GM18861 (cell line): ENCODE measurements around the gene C17orf67.

Experiments used
- ATAC-seq: cut with Tn5 transposase; IDR thresholded peaks from one replicate; pipeline ENCODE4 v1.9.1; 2021; ENCODE audit not compliant: unreplicated experiment

Gene C17orf67

DNA sequence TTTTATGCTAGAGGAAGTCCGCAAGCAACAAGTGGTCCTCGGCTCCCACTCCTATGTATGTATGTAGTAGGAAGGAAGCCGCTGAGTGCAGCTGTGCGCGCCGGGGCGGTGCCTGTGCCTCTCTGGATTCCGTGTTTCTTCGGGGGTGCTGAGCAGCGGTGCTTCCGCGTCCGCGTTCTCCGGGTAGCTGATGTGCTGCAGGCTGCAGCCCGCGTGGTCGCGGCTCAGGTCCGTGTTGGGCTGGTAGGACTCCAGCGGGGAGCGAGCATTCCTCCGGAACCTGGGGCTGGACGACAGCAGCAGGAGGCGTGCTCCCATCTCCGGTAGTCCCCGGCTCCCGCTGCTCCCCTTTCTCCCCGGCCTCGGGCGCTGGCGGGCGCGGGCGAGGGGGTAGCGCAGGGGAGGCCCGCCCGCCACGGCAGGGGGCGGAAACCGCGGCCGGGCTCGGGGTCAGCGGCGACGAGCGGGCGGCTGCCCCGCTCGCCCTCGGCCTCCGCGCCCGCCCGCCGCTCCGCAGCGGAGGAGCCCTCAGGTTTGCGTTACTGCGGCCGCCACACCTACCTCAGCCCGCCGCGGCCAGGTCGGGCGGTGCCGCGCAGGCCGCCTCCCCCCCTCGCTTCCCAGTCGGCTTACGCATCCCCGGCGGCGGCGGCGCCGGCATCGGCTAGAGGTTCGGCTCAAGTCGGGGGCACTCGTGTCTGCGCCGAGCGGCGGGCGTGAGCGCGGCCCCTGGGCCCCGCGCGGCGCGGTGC is 487 bp downstream of the C17orf67 start:
- ATAC-seq: peak; percentile 32

DNA sequence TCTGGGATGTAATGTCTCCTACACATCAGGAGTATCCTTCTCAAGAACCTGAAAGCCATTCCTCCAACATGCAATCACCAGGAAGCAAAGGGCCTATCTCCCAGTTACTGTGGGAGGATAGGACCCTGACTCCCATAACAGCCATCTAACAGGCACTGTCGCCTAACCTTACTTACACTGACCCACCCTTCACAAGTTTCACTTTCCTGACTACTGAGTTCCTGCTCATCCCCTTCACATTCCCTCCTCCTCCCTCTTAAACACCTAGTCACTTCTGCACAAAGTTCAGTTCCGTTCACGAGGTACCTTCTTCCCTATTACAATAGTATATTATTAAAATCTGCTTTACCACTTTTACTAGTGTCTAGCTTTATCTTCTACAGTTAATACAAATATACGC is 1.3 kb downstream of the C17orf67 start:
- no peak for ATAC-seq

GRCh38 chr17:56831369-56832095 is 2.2 kb downstream of the C17orf67 start:
- no peak for ATAC-seq

GRCh38 chr17:56830726-56831368 is 2.9 kb downstream of the C17orf67 start:
- ATAC-seq: no peak

- no peak for ATAC-seq
Measured at GRCh38 chr17:56826611-56827414, 6.9 kb downstream of the C17orf67 start.

- no peak for ATAC-seq
Measured at GRCh38 chr17:56824503-56824902, 9.2 kb downstream of the C17orf67 start.

GRCh38 chr17:56823848-56824247 is 9.9 kb downstream of the C17orf67 start:
- no peak for ATAC-seq

GRCh38 chr17:56822725-56823124 is 11.0 kb downstream of the C17orf67 start:
- no peak for ATAC-seq

DNA sequence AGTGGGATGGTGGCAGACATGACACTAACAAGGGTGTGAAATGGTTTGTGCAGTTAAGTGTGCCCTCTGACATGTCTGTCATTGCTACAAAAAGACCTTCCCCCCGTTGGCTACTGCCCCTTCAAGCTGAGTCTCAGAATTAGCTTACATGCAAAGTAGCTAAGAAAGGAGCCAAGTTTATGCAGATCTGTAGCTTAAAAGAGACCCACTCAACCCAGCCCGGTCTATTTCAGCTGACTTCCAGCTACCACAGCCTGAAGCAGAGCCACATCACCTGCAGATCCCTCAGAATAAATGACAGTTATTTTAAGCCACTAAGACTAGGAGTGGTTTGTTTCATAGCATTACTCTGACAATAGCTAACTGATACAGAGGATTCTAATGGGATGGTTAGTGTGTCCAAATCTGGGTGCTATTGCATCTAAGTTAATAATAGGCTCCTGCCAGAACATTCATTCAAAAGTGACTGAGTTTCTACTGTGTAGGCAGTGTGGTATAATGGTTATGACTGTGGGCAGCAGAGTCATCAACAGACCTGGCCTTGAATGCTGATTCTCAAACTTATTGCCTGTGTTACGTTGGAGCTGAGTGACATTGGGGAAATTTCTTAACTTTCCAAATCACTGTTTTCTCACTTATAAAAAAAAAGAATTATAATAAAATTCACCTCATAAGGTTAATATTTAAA is 11.7 kb downstream of the C17orf67 start:
- ATAC-seq: no peak

DNA sequence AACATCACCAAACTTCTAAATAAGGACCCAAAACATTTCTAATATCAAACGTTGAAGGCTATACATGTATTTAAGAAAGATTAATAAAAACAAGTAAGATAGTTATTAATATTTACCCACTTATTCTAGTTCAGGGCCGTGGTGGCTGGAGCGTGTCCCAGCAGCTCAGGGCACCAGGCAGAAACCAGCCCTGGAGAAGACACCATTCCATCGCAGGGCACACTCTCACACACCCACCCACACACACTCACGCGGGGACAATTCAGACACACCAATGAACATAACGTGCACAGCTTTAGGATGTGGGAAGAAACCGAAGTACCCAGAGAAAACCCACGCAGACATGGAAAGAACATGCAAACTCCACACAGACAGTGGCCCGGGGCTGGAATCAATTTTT is 13.5 kb downstream of the C17orf67 start:
- ATAC-seq: no peak

DNA sequence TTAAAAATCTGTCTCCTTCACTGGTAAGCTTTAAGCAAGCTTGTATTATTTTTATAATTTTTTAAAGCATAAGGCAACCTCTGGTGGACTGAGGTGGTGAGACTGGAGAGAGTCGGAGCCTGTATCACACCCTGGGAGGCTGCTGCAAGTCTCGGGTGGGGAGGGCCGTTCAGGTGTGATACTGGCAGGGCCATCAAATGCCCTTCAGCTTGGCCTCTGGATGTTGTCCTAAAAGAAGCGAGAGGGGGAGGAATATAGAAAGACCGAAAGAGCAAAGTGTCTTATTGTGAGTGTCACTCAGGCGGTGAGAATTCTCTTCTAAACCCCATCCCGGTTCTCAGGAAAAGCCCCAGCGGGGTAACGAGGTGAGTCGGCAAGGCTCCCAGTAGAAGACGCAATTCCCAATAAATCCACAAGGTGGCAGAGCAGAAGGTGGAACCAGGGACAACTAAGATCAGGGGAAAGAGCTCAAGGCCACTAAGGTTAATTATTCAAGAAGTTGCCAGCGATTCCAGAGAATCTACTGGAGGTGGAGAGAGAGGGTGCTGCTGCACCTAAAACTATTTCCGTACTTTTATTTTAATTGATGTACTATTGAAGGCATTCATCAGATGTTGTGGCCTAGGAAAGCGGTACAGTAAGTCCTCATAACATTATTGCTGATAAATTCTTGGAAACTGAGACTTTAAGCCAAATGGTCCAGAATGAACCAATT is 14.1 kb downstream of the C17orf67 start:
- ATAC-seq: peak; percentile 70

- ATAC-seq: no peak
Measured at GRCh38 chr17:56819030-56819429, 14.7 kb downstream of the C17orf67 start.

- no peak for ATAC-seq
Measured at GRCh38 chr17:56817066-56817465, 16.7 kb downstream of the C17orf67 start.

GRCh38 chr17:56815711-56816110 is 18.0 kb downstream of the C17orf67 start:
- no peak for ATAC-seq

DNA sequence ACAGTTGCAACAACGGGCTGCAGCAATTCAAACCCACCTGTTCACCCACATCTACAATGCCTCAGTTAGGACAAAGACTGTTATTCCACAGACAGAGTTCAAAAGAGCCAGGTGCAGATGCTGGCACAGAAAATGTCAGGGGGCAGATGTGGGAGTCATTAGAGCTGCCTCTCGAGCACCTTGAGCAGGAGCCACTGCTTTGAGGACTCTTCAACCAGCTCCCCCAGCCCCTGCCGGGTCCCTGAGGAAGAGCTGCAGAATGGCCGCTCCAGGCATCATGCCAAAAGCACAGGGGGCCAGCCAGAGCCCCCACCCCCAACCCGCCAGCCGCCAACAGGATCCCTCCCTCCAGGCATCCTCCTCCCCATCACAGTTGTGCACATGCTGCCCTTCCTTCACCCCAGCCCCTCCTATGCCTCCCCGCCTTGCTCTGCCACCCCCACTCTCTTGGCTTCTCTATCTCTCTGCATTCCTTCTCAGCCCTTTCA is 20.8 kb downstream of the C17orf67 start:
- ATAC-seq: no peak

DNA sequence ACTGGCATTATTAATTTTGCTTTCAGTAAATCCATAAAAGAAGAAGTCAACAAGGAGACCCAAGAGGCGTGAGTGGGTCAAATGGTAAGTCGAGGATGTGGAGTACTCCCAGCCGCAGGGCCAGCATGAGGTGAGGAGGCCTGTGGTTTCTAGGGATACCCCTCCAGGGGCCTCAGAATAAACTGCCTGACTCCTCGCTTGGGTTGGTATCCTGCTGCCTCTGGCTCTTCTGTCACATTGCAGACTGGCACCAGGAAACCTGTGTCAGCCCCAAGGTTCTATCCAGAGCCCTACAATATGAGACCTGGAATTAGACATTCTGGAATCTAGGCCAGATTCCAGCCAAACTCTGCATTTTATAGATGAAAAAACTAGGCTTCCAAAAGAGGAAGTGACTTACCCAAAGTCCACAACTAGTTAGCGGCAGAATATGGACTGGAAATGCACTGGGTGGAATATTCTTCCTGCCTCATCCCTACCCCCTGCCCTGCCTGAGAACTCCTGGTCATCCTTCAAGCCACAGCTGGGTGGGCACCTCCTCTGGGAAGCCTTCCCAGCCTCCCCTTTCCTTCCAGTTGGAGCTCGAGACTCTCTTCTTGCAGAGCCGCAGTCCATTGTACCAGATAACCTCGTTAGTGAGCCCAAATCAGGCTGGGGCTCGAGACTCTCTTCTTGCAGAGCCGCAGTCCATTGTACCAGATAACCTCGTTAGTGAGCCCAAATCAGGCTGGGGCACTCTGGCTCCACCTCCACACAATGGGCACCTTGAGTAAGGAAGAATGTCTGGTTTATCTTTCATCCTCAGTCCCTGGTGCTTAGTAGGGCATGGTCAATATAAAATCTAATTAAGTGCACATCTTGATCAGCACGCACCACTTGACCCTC is 22.6 kb downstream of the C17orf67 start:
- ATAC-seq: no peak

- ATAC-seq: no peak
Measured at GRCh38 chr17:56810343-56810742, 23.4 kb downstream of the C17orf67 start.

DNA sequence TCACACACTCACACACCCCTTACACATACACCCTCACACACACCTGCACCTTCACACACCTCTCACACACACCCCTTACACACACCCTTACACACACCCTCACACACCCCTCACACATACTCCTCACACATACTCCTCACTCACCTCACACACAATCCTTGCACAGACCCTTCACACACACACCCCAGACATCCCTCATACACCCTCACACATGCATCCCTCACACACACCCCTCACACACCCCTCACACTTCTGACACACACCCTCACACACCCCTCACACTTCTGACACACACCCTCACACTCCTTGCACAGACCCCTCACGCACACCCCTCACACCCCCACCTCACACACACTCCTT is 23.9 kb downstream of the C17orf67 start:
- ATAC-seq: no peak
